Activated T-helper 17 cell treated with anti-CD3 and anti-CD28 coated beads, Interleukin-2, amount 50 U/mL, for 72 hours (primary cell): ENCODE measurements around the gene SERPING1. TPM values are rescaled to one million over a fixed set of nuclear protein-coding genes. Genes with fewer than 3 reads are reported as not detected.

Experiments used
- ATAC-seq: fragments of 150-1000 bp; cut with Tn5 transposase; replicated peaks from 2 replicates; pipeline ENCODE4 v1.10.0; 2021; ENCODE audit warnings: mild to moderate bottlenecking, moderate library complexity
- H3K27ac Mint-ChIP-seq: one replicate; pipeline ENCODE4 v1.8.0; 2022; ENCODE audit warnings: mixed read lengths
- H3K27me3 Mint-ChIP-seq: one replicate; pipeline ENCODE4 v1.8.0; 2022; ENCODE audit warnings: mixed read lengths
- H3K36me3 Mint-ChIP-seq: one replicate; pipeline ENCODE4 v1.8.0; 2022; ENCODE audit warnings: low read depth, mild to moderate bottlenecking, mixed read lengths
- H3K4me1 Mint-ChIP-seq: one replicate; pipeline ENCODE4 v1.8.0; 2022; ENCODE audit warnings: mixed read lengths
- H3K4me3 Mint-ChIP-seq: one replicate; pipeline ENCODE4 v1.8.0; 2022; ENCODE audit warnings: mild to moderate bottlenecking, mixed read lengths
- H3K9me3 Mint-ChIP-seq: one replicate; pipeline ENCODE4 v1.8.0; 2022; ENCODE audit warnings: mixed read lengths
- total RNA-seq, 2 donors: library from RNA; stranded (reverse); gene quantifications; one replicate each; pipeline ENCODE4 v1.2.3, GENCODE V29; 2022

Gene SERPING1
- total RNA-seq, 2 donors from 2014 or later = not detected

GRCh38 chr11:57574061-57574460 lies 23.4 kb upstream of the SERPING1 start:
- H3K4me1 Mint-ChIP-seq = peaks cover 5% of the 10 kb centered on the region
- no peaks in the 10 kb centered on the region for H3K36me3 Mint-ChIP-seq
- H3K9me3 Mint-ChIP-seq = no peaks in the 10 kb centered on the region
- no peak overlapping the region for H3K4me3 Mint-ChIP-seq
- H3K27ac Mint-ChIP-seq = no peak overlapping the region
- H3K27me3 Mint-ChIP-seq = peaks cover 8% of the 10 kb centered on the region
- ATAC-seq = no peak

- Mint-ChIP-seq H3K27me3 (no peaks in the 10 kb centered on the region), H3K36me3 (no peaks in the 10 kb centered on the region), H3K27ac (no peak overlapping the region), H3K4me1 (no peaks in the 10 kb centered on the region), H3K9me3 (no peaks in the 10 kb centered on the region), H3K4me3 (no peak overlapping the region)
- ATAC-seq = no peak
Observed at GRCh38 chr11:57584341-57584740, 13.1 kb upstream of the SERPING1 start.

GRCh38 chr11:57585301-57585700 lies 12.2 kb upstream of the SERPING1 start:
- no peak overlapping the region for H3K27ac Mint-ChIP-seq
- H3K4me1 Mint-ChIP-seq = no peaks in the 10 kb centered on the region
- no peak overlapping the region for H3K4me3 Mint-ChIP-seq
- H3K27me3 Mint-ChIP-seq = no peaks in the 10 kb centered on the region
- no peak for ATAC-seq
- H3K9me3 Mint-ChIP-seq = no peaks in the 10 kb centered on the region
- no peaks in the 10 kb centered on the region for H3K36me3 Mint-ChIP-seq

GRCh38 chr11:57586711-57587245 lies 10.7 kb upstream of the SERPING1 start:
- Mint-ChIP-seq H3K4me1 (no peaks in the 10 kb centered on the region), H3K9me3 (no peaks in the 10 kb centered on the region), H3K27me3 (no peaks in the 10 kb centered on the region), H3K4me3 (no peak overlapping the region), H3K36me3 (no peaks in the 10 kb centered on the region), H3K27ac (no peak overlapping the region)
- no peak for ATAC-seq

GRCh38 chr11:57588046-57588710 lies 9.3 kb upstream of the SERPING1 start:
- Mint-ChIP-seq H3K4me3 (no peak overlapping the region), H3K36me3 (no peaks in the 10 kb centered on the region)

GRCh38 chr11:57596266-57596885 lies 1.1 kb upstream of the SERPING1 start:
- Mint-ChIP-seq H3K4me1 (no peaks in the 10 kb centered on the region), H3K9me3 (no peaks in the 10 kb centered on the region)
- ATAC-seq = no peak

More at GRCh38 chr11:57588046-57588710, 9.3 kb upstream of the SERPING1 start:
- no peaks in the 10 kb centered on the region for H3K9me3 Mint-ChIP-seq
- H3K27ac Mint-ChIP-seq = no peak overlapping the region
- H3K4me1 Mint-ChIP-seq = no peaks in the 10 kb centered on the region
- H3K27me3 Mint-ChIP-seq = peaks cover 4% of the 10 kb centered on the region
- ATAC-seq = no peak

GRCh38 chr11:57597916-57598830 lies 688 bp downstream of the SERPING1 start:
- Mint-ChIP-seq H3K36me3 (no peaks in the 10 kb centered on the region), H3K27me3 (peaks cover 36% of the 10 kb centered on the region), H3K27ac (no peak overlapping the region), H3K9me3 (no peaks in the 10 kb centered on the region), H3K4me3 (no peak overlapping the region), H3K4me1 (no peaks in the 10 kb centered on the region)
- ATAC-seq = no peak

More at GRCh38 chr11:57596266-57596885, 1.1 kb upstream of the SERPING1 start:
- Mint-ChIP-seq H3K4me3 (no peak overlapping the region), H3K36me3 (no peaks in the 10 kb centered on the region), H3K27me3 (peaks cover 40% of the 10 kb centered on the region), H3K27ac (no peak overlapping the region)

- no peak for ATAC-seq
- Mint-ChIP-seq H3K27ac (no peak overlapping the region), H3K4me3 (no peak overlapping the region), H3K27me3 (peaks cover 36% of the 10 kb centered on the region), H3K9me3 (no peaks in the 10 kb centered on the region), H3K4me1 (no peaks in the 10 kb centered on the region), H3K36me3 (no peaks in the 10 kb centered on the region)
Observed at GRCh38 chr11:57598831-57599155, 1.3 kb downstream of the SERPING1 start.

- no peaks in the 10 kb centered on the region for H3K4me1 Mint-ChIP-seq
- peaks cover 31% of the 10 kb centered on the region for H3K27me3 Mint-ChIP-seq
- H3K4me3 Mint-ChIP-seq = no peak overlapping the region
- no peak for ATAC-seq
- H3K36me3 Mint-ChIP-seq = no peaks in the 10 kb centered on the region
- no peak overlapping the region for H3K27ac Mint-ChIP-seq
- no peaks in the 10 kb centered on the region for H3K9me3 Mint-ChIP-seq
Observed at GRCh38 chr11:57599381-57599780, 1.9 kb downstream of the SERPING1 start.

GRCh38 chr11:57601297-57601696 lies 3.8 kb downstream of the SERPING1 start:
- Mint-ChIP-seq H3K9me3 (no peaks in the 10 kb centered on the region), H3K36me3 (no peaks in the 10 kb centered on the region), H3K4me3 (no peak overlapping the region), H3K4me1 (no peaks in the 10 kb centered on the region), H3K27me3 (peaks cover 24% of the 10 kb centered on the region), H3K27ac (no peak overlapping the region)
- ATAC-seq = no peak

GRCh38 chr11:57604296-57605027 lies 7.0 kb downstream of the SERPING1 start:
- Mint-ChIP-seq H3K27me3 (peaks cover 17% of the 10 kb centered on the region), H3K36me3 (no peaks in the 10 kb centered on the region), H3K27ac (no peak overlapping the region), H3K4me3 (no peak overlapping the region), H3K9me3 (no peaks in the 10 kb centered on the region), H3K4me1 (no peaks in the 10 kb centered on the region)
- ATAC-seq = no peak

GRCh38 chr11:57605028-57605420 lies 7.5 kb downstream of the SERPING1 start:
- ATAC-seq = no peak
- no peak overlapping the region for H3K27ac Mint-ChIP-seq
- H3K4me1 Mint-ChIP-seq = no peaks in the 10 kb centered on the region
- H3K27me3 Mint-ChIP-seq = peaks cover 13% of the 10 kb centered on the region
- no peaks in the 10 kb centered on the region for H3K9me3 Mint-ChIP-seq
- no peaks in the 10 kb centered on the region for H3K36me3 Mint-ChIP-seq
- H3K4me3 Mint-ChIP-seq = no peak overlapping the region

GRCh38 chr11:57610170-57610569 lies 12.7 kb downstream of the SERPING1 start:
- Mint-ChIP-seq H3K27me3 (peaks cover 18% of the 10 kb centered on the region), H3K4me3 (no peak overlapping the region), H3K27ac (no peak overlapping the region), H3K9me3 (no peaks in the 10 kb centered on the region), H3K36me3 (no peaks in the 10 kb centered on the region), H3K4me1 (no peaks in the 10 kb centered on the region)
- ATAC-seq = no peak

- H3K9me3 Mint-ChIP-seq = no peaks in the 10 kb centered on the region
- no peaks in the 10 kb centered on the region for H3K4me1 Mint-ChIP-seq
- no peak for ATAC-seq
- no peaks in the 10 kb centered on the region for H3K36me3 Mint-ChIP-seq
- no peak overlapping the region for H3K27ac Mint-ChIP-seq
- H3K27me3 Mint-ChIP-seq = peaks cover 20% of the 10 kb centered on the region
- H3K4me3 Mint-ChIP-seq = no peak overlapping the region
Observed at GRCh38 chr11:57614234-57614772, 16.8 kb downstream of the SERPING1 start.
